ENCODE results near the gene RINL. TPM values are rescaled to one million over a fixed set of nuclear protein-coding genes. Genes with fewer than 3 reads are reported as not detected.
"Not testable (repeated sequence)": the region's sequence is repeated elsewhere in the genome, so short reads cannot be mapped to it uniquely, and the experiment has no call there.

RINL gene
- total RNA-seq, 1 donor from 2014 or later: 11.2 TPM

GRCh38 chr19:38836159-38836982 is 41.7 kb downstream of the RINL start:
- DNase-seq (ENCODE audit: low read depth): no peak
- TF ChIP-seq CTCF (conservative IDR thresholded peaks at IDR 0.05; ENCODE audit: low read depth, low read length): no peak
- H3K4me3 ChIP-seq (ENCODE audit: low read depth, low read length): no peak overlapping the region

- no peak for DNase-seq (ENCODE audit: low read depth)
- no peak overlapping the region for H3K4me3 ChIP-seq (ENCODE audit: low read depth, low read length)
- TF ChIP-seq CTCF (conservative IDR thresholded peaks at IDR 0.05; ENCODE audit: low read depth, low read length): no peak
Observed at GRCh38 chr19:38834590-38834989, 43.5 kb downstream of the RINL start.

- no peak overlapping the region for H3K4me3 ChIP-seq (ENCODE audit: low read depth, low read length)
- no peak for DNase-seq (ENCODE audit: low read depth)
- TF ChIP-seq CTCF (conservative IDR thresholded peaks at IDR 0.05; ENCODE audit: low read depth, low read length): no peak
Observed at GRCh38 chr19:38834104-38834490, 44.0 kb downstream of the RINL start.

- no peak for DNase-seq (ENCODE audit: low read depth)
- H3K4me3 ChIP-seq (ENCODE audit: low read depth, low read length): no peak overlapping the region
- no peak for TF ChIP-seq CTCF (conservative IDR thresholded peaks at IDR 0.05; ENCODE audit: low read depth, low read length)
Observed at GRCh38 chr19:38833092-38833425, 45.0 kb downstream of the RINL start.

GRCh38 chr19:38831142-38831605 is 46.9 kb downstream of the RINL start:
- H3K4me3 ChIP-seq (ENCODE audit: low read depth, low read length): peak overlapping the region; percentile 80
- TF ChIP-seq CTCF (conservative IDR thresholded peaks at IDR 0.05; ENCODE audit: low read depth, low read length): no peak
- peak; percentile 77 for DNase-seq (ENCODE audit: low read depth)

GRCh38 chr19:38830039-38830733 is 47.9 kb downstream of the RINL start:
- peak overlapping the region; percentile 80 for H3K4me3 ChIP-seq (ENCODE audit: low read depth, low read length)
- TF ChIP-seq CTCF (conservative IDR thresholded peaks at IDR 0.05; ENCODE audit: low read depth, low read length): no peak
- no peak for DNase-seq (ENCODE audit: low read depth)

- DNase-seq (ENCODE audit: low read depth): not testable (repeated sequence)
Observed at GRCh38 chr19:38829203-38829602, 48.9 kb downstream of the RINL start.

More at GRCh38 chr19:38829203-38829602, 48.9 kb downstream of the RINL start:
- H3K4me3 ChIP-seq (ENCODE audit: low read depth, low read length): not testable (repeated sequence)

Measured in epithelial cell of proximal tubule (primary cell).